ENCODE data around the gene FBXO34. TPM values are rescaled to one million over a fixed set of nuclear protein-coding genes. Genes with fewer than 3 reads are reported as not detected.
"Not testable (repeated sequence)": the region's sequence is repeated elsewhere in the genome, so short reads cannot be mapped to it uniquely, and the experiment has no call there.

Gene FBXO34
- total and polyA plus RNA-seq, 4 donors: 23.1 to 37.5 (median 28.1) TPM

DNA sequence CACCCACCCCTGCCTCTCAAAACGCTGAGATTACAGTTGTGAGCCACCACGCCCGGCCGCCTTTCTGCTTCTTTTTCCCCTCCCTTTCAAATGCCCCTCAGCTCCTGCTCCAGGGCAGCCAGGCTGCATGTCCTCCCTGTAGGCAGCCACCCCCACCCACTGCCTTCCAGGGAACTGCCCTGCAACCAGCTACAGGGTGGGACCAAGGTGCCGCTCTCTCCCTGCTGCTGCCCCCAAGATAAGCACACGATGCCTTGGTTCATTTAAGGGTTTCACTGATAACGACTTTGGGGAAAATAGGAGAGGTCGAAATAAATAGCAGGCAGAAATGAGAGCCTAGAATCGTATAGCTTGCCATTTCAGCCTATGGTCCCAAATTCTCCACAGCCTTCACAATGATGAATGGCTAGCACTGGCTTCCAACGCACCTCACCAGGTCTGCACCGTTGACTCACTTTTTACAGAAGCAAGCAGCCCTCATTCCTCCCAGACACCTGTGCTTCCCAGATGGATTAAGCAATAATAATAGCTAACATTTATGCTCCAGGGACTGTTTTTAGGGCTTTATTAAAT is 99.7 kb downstream of the FBXO34 start:
- WGBS (ENCODE audit: insufficient coverage): 78% methylated on average over 9 of the region's 11 CpGs
- no peak overlapping the region for H3K4me3 ChIP-seq (ENCODE audit: low read depth, low read length)
- H3K4me1 ChIP-seq (ENCODE audit: control insufficient read depth, insufficient read depth, low read length): no peaks in the 10 kb centered on the region
- no peaks in the 10 kb centered on the region for H3K27me3 ChIP-seq (ENCODE audit: control insufficient read depth, insufficient read depth, low read length)
- no peak for DNase-seq (ENCODE audit: low read depth in 4 of 6, low spot score in 6 of 6)
- peaks cover 43% of the 10 kb centered on the region for H3K36me3 ChIP-seq (ENCODE audit: control insufficient read depth, insufficient read depth, low read length)
- H3K9me3 ChIP-seq (ENCODE audit: control insufficient read depth, insufficient read depth, low read length): no peaks in the 10 kb centered on the region
- no peak overlapping the region for H3K27ac ChIP-seq (ENCODE audit: low read depth, low read length)

DNA sequence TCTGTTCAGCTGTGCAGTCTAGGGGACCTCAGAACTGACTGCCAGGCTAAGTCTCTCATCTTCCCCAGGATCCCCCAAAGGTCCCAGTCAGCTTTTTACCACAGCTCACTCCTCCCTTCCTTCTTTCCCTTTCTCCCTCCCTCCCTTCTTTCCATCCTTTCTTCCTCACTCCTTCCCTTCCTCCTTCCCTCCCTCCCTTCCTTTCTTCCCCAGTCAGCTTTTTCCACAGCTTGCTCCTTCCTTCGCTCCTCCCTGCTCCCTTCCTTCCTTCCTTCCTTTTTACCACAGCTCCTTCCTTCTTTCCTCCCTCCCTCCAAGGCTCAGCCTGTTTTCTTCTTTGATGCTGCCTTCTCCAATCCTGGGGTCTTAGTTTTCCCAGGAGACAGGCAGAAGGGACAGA is 101.2 kb downstream of the FBXO34 start:
- H3K36me3 ChIP-seq (ENCODE audit: control insufficient read depth, insufficient read depth, low read length): peaks cover 51% of the 10 kb centered on the region
- H3K4me3 ChIP-seq (ENCODE audit: low read depth, low read length): no peak overlapping the region
- H3K27me3 ChIP-seq (ENCODE audit: control insufficient read depth, insufficient read depth, low read length): no peaks in the 10 kb centered on the region
- no peak overlapping the region for H3K27ac ChIP-seq (ENCODE audit: low read depth, low read length)
- no peaks in the 10 kb centered on the region for H3K4me1 ChIP-seq (ENCODE audit: control insufficient read depth, insufficient read depth, low read length)
- WGBS (ENCODE audit: insufficient coverage): 89% methylated on average over 1 of the region's 1 CpG
- no peak for DNase-seq (ENCODE audit: low read depth in 4 of 6, low spot score in 6 of 6)
- H3K9me3 ChIP-seq (ENCODE audit: control insufficient read depth, insufficient read depth, low read length): no peaks in the 10 kb centered on the region

DNA sequence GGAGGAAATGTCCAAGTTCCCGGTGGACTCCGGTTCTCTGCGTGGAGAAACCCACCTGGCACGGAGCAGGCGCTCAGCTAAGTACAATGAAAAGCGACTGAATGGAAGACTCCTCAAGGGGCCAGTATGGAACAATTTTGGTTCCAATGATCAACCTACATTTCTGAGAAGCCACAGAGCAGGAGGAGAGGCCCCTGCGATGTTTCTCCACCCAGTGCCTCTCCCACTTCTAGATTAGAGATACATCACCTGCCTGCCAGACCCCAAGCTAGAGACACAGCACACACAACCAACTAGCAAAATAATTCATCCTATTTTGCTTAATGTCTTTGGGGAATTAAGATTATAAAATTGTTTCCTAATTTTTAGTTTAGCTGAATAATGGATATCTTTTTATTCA is 101.6 kb downstream of the FBXO34 start:
- H3K36me3 ChIP-seq (ENCODE audit: control insufficient read depth, insufficient read depth, low read length): peaks cover 51% of the 10 kb centered on the region
- no peak overlapping the region for H3K4me3 ChIP-seq (ENCODE audit: low read depth, low read length)
- 81% methylated on average over 7 of the region's 7 CpGs for WGBS (ENCODE audit: insufficient coverage)
- no peak overlapping the region for H3K27ac ChIP-seq (ENCODE audit: low read depth, low read length)
- no peaks in the 10 kb centered on the region for H3K27me3 ChIP-seq (ENCODE audit: control insufficient read depth, insufficient read depth, low read length)
- no peak for DNase-seq (ENCODE audit: low read depth in 4 of 6, low spot score in 6 of 6)
- no peaks in the 10 kb centered on the region for H3K4me1 ChIP-seq (ENCODE audit: control insufficient read depth, insufficient read depth, low read length)
- no peaks in the 10 kb centered on the region for H3K9me3 ChIP-seq (ENCODE audit: control insufficient read depth, insufficient read depth, low read length)

DNA sequence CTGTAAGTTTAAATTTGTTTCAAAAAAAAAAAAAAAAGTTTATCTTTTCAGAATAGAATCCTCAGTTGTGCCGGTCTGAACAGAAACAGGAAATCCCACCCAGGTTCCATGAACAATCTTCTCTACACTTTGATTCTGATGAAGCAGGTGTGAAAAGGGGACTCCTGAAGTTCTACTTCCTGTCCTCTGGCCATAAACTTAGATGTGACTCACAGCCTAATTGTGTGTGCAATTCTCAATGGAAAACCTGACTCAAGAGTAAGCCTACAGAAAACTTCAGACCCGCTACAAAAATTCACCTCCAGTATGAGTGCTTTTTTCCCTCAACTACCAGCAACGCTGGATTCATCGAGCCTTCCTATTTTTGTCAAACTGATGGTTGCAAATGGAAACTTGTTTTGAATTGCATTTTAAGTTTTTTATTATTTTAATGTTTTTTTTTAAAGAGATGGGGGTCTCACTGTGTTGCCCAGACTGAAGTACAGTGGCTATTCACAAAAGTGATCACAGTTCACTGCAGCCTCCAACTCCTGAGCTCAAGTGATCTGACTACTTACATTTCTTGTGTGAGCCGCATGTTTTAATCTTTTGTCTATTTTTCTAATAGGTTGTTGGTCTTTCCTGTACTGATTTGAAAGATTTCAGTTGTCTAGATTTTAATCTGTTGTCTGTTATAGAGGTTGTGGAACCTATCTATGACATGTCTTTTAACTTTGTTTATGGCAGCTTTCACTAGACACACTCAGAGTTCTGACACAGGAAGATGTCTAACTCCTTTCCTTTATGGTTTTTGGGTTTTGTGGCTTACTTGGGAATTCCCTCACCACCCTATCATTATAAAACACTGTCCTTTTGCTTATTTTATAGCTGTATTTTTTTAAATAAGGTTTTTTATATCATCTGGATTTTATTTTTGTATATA is 102.8 kb downstream of the FBXO34 start:
- DNase-seq (ENCODE audit: low read depth in 4 of 6, low spot score in 6 of 6): no peak
- no CpG with 5 or more reads among the region's 5 CpGs for WGBS (ENCODE audit: insufficient coverage)
- H3K9me3 ChIP-seq (ENCODE audit: control insufficient read depth, insufficient read depth, low read length): no peaks in the 10 kb centered on the region

DNA sequence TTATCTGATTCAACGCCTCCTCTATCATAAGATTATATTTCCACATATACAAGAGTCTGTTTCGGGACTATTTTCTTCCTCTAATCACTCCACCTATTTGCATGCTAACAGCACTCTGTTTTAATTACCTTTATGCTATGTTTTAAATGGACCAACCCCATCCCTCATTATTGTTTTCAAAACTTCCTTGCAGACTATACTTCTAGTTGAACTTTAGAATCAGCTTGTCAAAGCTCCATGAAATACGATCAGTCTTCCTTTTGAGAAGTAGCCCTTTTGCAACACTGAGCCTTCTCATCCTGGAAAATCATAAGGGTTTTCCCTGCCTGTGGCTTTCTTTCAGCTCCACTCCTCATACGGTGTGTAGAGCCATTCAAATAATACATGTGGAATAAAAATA is 103.5 kb downstream of the FBXO34 start:
- peaks cover 52% of the 10 kb centered on the region for H3K36me3 ChIP-seq (ENCODE audit: control insufficient read depth, insufficient read depth, low read length)
- WGBS (ENCODE audit: insufficient coverage): 100% methylated on average over 3 of the region's 4 CpGs
- no peaks in the 10 kb centered on the region for H3K9me3 ChIP-seq (ENCODE audit: control insufficient read depth, insufficient read depth, low read length)
- H3K27ac ChIP-seq (ENCODE audit: low read depth, low read length): no peak overlapping the region
- H3K27me3 ChIP-seq (ENCODE audit: control insufficient read depth, insufficient read depth, low read length): no peaks in the 10 kb centered on the region
- H3K4me1 ChIP-seq (ENCODE audit: control insufficient read depth, insufficient read depth, low read length): no peaks in the 10 kb centered on the region
- H3K4me3 ChIP-seq (ENCODE audit: low read depth, low read length): no peak overlapping the region
- no peak for DNase-seq (ENCODE audit: low read depth in 4 of 6, low spot score in 6 of 6)

More for the DNA sequence above, 102.8 kb downstream of the FBXO34 start:
- Histone ChIP-seq H3K36me3 (ENCODE audit: control insufficient read depth, insufficient read depth, low read length) (peaks cover 52% of the 10 kb centered on the region), H3K27ac (ENCODE audit: low read depth, low read length) (no peak overlapping the region), H3K27me3 (ENCODE audit: control insufficient read depth, insufficient read depth, low read length) (no peaks in the 10 kb centered on the region), H3K4me3 (ENCODE audit: low read depth, low read length) (no peak overlapping the region), H3K4me1 (ENCODE audit: control insufficient read depth, insufficient read depth, low read length) (no peaks in the 10 kb centered on the region)

DNA sequence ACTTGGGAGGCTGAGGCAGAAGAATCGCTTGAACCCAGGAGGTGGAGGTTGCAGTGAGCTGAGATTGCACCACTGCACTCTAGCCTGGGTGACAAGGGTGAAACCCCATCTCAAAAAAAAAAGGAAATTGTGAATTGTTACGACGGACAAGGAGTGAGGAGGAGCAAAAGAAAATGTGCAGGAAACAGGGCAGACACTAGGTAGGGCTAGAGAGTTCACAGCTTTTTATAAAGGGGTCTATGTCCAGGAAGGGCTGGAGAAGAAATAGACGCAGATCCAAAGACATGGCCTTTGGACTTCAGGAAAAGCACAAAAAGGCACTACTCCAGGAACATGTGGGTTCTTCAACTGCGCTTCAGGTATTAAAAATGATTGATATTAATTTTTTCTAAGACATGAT is 106.0 kb downstream of the FBXO34 start:
- Histone ChIP-seq H3K36me3 (ENCODE audit: control insufficient read depth, insufficient read depth, low read length) (peaks cover 46% of the 10 kb centered on the region), H3K4me1 (ENCODE audit: control insufficient read depth, insufficient read depth, low read length) (no peaks in the 10 kb centered on the region), H3K27ac (ENCODE audit: low read depth, low read length) (no peak overlapping the region), H3K9me3 (ENCODE audit: control insufficient read depth, insufficient read depth, low read length) (no peaks in the 10 kb centered on the region), H3K27me3 (ENCODE audit: control insufficient read depth, insufficient read depth, low read length) (no peaks in the 10 kb centered on the region), H3K4me3 (ENCODE audit: low read depth, low read length) (no peak overlapping the region)
- DNase-seq (ENCODE audit: low read depth in 4 of 6, low spot score in 6 of 6): no peak
- WGBS (ENCODE audit: insufficient coverage): 94% methylated on average over 2 of the region's 5 CpGs

DNA sequence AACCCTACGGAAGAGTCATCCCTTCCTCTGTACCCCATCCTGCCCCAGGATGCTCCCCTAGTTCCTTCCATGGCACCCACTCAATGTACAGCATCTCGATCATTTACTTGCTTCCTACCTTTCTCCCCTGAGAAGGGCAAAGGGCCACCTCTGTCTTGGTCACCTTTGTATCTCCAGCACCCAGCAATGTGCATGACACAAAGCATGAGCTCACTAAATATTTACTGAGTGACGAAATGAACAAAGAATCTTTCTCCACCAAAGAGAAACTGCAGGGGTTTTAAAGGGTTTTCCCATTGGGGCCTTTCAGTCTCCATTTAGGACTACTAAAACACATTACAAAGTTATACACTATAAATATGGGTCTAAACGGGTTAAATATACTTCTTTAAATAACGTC is 109.8 kb downstream of the FBXO34 start:
- 86% methylated on average over 2 of the region's 5 CpGs for WGBS (ENCODE audit: insufficient coverage)
- no peak overlapping the region for H3K4me3 ChIP-seq (ENCODE audit: low read depth, low read length)
- H3K27ac ChIP-seq (ENCODE audit: low read depth, low read length): no peak overlapping the region
- peaks cover 41% of the 10 kb centered on the region for H3K36me3 ChIP-seq (ENCODE audit: control insufficient read depth, insufficient read depth, low read length)
- no peak for DNase-seq (ENCODE audit: low read depth in 4 of 6, low spot score in 6 of 6)
- H3K9me3 ChIP-seq (ENCODE audit: control insufficient read depth, insufficient read depth, low read length): no peaks in the 10 kb centered on the region
- no peaks in the 10 kb centered on the region for H3K27me3 ChIP-seq (ENCODE audit: control insufficient read depth, insufficient read depth, low read length)
- no peaks in the 10 kb centered on the region for H3K4me1 ChIP-seq (ENCODE audit: control insufficient read depth, insufficient read depth, low read length)

DNA sequence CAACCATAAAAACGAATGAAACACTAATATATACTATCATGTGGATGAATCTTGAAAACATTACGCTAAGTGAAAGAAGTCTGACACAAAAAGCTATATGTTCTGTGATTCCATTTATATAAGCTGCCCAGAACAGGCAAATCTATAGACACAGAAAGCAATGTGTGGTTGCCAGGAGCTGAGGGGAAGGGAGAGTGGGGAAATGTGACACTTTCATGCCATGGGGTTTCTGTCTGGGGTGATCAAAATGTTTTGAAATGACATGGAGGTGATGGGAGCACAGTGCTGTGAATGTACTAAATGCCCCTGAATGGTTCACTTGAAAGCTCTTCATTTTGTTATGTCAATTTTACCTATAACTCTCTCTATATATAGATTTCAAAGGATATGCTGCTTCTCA is 110.3 kb downstream of the FBXO34 start:
- no CpG with 5 or more reads among the region's 2 CpGs for WGBS (ENCODE audit: insufficient coverage)
- Histone ChIP-seq H3K36me3 (ENCODE audit: control insufficient read depth, insufficient read depth, low read length) (peaks cover 40% of the 10 kb centered on the region), H3K4me3 (ENCODE audit: low read depth, low read length) (no peak overlapping the region), H3K9me3 (ENCODE audit: control insufficient read depth, insufficient read depth, low read length) (no peaks in the 10 kb centered on the region), H3K27ac (ENCODE audit: low read depth, low read length) (no peak overlapping the region), H3K27me3 (ENCODE audit: control insufficient read depth, insufficient read depth, low read length) (no peaks in the 10 kb centered on the region), H3K4me1 (ENCODE audit: control insufficient read depth, insufficient read depth, low read length) (no peaks in the 10 kb centered on the region)
- no peak for DNase-seq (ENCODE audit: low read depth in 4 of 6, low spot score in 6 of 6)

DNA sequence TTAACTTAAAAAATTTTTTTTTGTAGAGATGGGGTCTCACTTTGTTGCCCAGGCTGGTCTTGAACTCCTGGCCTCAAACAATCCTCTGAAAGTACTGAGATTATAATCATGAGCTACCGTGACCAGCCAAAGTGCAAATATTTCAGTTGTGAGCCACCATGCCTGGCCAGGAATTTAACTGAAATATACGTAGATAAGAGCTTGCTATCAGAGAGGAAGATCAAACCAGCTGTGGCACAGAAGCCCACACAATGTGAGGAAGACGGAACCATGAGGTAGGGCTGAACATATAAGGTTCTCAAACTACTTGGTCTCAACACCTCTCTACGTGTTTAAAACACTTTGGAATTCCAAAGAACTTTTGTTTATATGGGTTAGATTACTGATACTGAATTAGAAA is 111.3 kb downstream of the FBXO34 start:
- DNase-seq (ENCODE audit: low read depth in 4 of 6, low spot score in 6 of 6): no peak
- Histone ChIP-seq H3K4me3 (ENCODE audit: low read depth, low read length) (no peak overlapping the region), H3K27me3 (ENCODE audit: control insufficient read depth, insufficient read depth, low read length) (no peaks in the 10 kb centered on the region), H3K36me3 (ENCODE audit: control insufficient read depth, insufficient read depth, low read length) (peaks cover 41% of the 10 kb centered on the region), H3K9me3 (ENCODE audit: control insufficient read depth, insufficient read depth, low read length) (no peaks in the 10 kb centered on the region), H3K27ac (ENCODE audit: low read depth, low read length) (no peak overlapping the region), H3K4me1 (ENCODE audit: control insufficient read depth, insufficient read depth, low read length) (no peaks in the 10 kb centered on the region)
- 95% methylated on average over 2 of the region's 4 CpGs for WGBS (ENCODE audit: insufficient coverage)

DNA sequence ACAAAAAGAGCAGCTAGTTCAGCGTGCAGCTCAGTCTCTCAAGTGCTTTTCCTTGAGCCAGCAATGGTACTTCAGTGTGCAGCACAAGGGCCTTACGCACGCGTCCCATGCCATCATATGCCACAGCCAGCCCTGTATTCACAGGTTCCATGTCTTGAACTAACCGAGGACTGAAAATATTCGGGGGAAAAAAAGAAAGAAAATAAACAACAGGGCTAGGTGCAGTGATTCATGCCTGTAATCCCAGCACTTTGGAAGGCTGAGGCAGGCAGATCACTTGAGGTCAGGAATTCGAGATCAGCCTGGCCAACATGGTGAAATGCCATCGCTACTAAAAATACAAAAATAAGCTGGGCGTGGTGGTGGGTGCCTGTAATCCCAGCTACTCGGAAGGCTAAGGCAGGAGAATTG is 111.8 kb downstream of the FBXO34 start:
- not testable (repeated sequence) for DNase-seq (ENCODE audit: low read depth in 4 of 6, low spot score in 6 of 6); H3K4me1 ChIP-seq (ENCODE audit: control insufficient read depth, insufficient read depth, low read length); H3K27me3 ChIP-seq (ENCODE audit: control insufficient read depth, insufficient read depth, low read length); H3K9me3 ChIP-seq (ENCODE audit: control insufficient read depth, insufficient read depth, low read length); H3K27ac ChIP-seq (ENCODE audit: low read depth, low read length); H3K4me3 ChIP-seq (ENCODE audit: low read depth, low read length)
- WGBS (ENCODE audit: insufficient coverage): 84% methylated on average over 6 of the region's 10 CpGs
- H3K36me3 ChIP-seq (ENCODE audit: control insufficient read depth, insufficient read depth, low read length): peaks cover 42% of the 10 kb centered on the region

Measured in spinal cord (tissue), 10 donors.